Measurements from ENCODE around the gene G3BP1.

The G3BP1 gene

GRCh38 chr5:151811593-151812321 lies 40.0 kb downstream of the G3BP1 start:
- Mint-ChIP-seq H3K4me3 (no peak overlapping the region), H3K36me3 (ENCODE audit: low read depth) (peaks cover 94% of the 10 kb centered on the region), H3K9me3 (no peaks in the 10 kb centered on the region), H3K4me1 (peaks cover 14% of the 10 kb centered on the region), H3K27me3 (ENCODE audit: low read depth, poor library complexity) (no peaks in the 10 kb centered on the region), H3K27ac (no peak overlapping the region)
- no peak for DNase-seq
- TF ChIP-seq CTCF (IDR thresholded peaks at IDR 0.05) = no peak

GRCh38 chr5:151812757-151813309 lies 41.1 kb downstream of the G3BP1 start:
- H3K9me3 Mint-ChIP-seq = no peaks in the 10 kb centered on the region
- TF ChIP-seq CTCF (IDR thresholded peaks at IDR 0.05) = no peak
- DNase-seq = no peak
- peaks cover 92% of the 10 kb centered on the region for H3K36me3 Mint-ChIP-seq (ENCODE audit: low read depth)
- H3K27me3 Mint-ChIP-seq (ENCODE audit: low read depth, poor library complexity) = no peaks in the 10 kb centered on the region
- H3K4me3 Mint-ChIP-seq = no peak overlapping the region
- H3K27ac Mint-ChIP-seq = no peak overlapping the region
- peaks cover 14% of the 10 kb centered on the region for H3K4me1 Mint-ChIP-seq

DNA sequence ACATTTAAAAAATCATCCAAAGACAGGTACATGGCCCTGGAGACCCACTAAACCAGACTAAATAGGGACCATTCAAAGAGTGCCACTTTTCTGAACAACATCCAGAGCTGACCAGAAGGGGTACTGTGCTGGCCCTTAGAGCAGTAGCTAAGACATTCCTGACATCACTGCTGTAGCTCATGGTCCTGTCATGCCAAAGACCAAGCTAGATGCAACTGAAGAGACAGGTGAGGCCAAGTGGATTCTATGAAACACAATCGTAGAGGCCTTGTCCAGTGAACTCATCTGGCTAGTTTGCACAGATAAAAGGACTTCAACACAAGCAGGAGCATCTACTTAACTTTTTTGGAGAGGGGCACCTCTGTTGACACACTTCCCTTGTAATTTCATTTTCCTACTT lies 43.3 kb downstream of the G3BP1 start:
- H3K27me3 Mint-ChIP-seq (ENCODE audit: low read depth, poor library complexity) = no peaks in the 10 kb centered on the region
- H3K27ac Mint-ChIP-seq = no peak overlapping the region
- no peak for TF ChIP-seq CTCF (IDR thresholded peaks at IDR 0.05)
- peaks cover 14% of the 10 kb centered on the region for H3K4me1 Mint-ChIP-seq
- no peaks in the 10 kb centered on the region for H3K9me3 Mint-ChIP-seq
- peaks cover 74% of the 10 kb centered on the region for H3K36me3 Mint-ChIP-seq (ENCODE audit: low read depth)
- H3K4me3 Mint-ChIP-seq = no peak overlapping the region
- DNase-seq = no peak

DNA sequence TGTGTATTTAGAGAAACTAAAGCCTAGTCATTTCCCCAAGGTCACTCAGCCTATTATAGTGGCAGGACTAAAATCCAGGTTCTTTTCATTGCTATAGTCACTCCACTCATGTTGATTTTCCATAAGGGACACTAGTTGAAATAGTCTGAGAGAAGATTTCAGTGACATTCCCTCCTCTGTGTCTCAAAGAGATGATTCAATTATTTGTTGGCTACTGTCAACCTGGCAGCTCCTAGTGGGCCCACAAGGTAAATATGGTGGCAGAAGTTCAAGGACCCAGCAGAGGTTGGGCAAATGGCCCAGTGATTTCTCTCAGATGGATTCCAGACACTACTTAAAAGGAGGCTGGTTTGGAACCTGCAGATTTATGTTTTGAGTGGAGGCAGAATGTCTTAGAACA lies 48.1 kb downstream of the G3BP1 start:
- no peaks in the 10 kb centered on the region for H3K27me3 Mint-ChIP-seq (ENCODE audit: low read depth, poor library complexity)
- no peak overlapping the region for H3K4me3 Mint-ChIP-seq
- H3K27ac Mint-ChIP-seq = no peak overlapping the region
- no peak for TF ChIP-seq CTCF (IDR thresholded peaks at IDR 0.05)
- peaks cover 29% of the 10 kb centered on the region for H3K36me3 Mint-ChIP-seq (ENCODE audit: low read depth)
- H3K9me3 Mint-ChIP-seq = no peaks in the 10 kb centered on the region
- no peaks in the 10 kb centered on the region for H3K4me1 Mint-ChIP-seq
- no peak for DNase-seq

DNA sequence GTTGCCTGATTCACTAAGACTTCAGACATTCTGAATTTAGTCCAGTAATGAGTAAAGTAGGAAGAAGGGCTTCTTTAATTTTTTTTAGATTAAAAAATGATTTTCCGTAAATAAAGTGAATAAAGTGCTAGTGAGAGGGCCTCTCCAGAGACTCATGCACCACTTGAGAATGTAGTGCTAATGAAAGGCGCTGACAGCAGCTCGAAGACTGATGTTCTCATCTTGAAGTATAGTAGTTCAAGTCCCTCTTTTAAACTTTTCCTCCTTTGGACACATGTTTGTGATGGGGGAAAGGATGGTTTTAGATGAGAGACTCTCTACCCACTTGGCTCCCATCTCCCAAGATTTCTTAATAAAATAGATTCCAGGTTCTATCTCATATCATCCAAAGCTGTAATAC lies 48.5 kb downstream of the G3BP1 start:
- no peak for DNase-seq
- Mint-ChIP-seq H3K4me3 (no peak overlapping the region), H3K36me3 (ENCODE audit: low read depth) (peaks cover 25% of the 10 kb centered on the region), H3K27me3 (ENCODE audit: low read depth, poor library complexity) (no peaks in the 10 kb centered on the region), H3K4me1 (no peaks in the 10 kb centered on the region), H3K27ac (no peak overlapping the region), H3K9me3 (no peaks in the 10 kb centered on the region)
- no peak for TF ChIP-seq CTCF (IDR thresholded peaks at IDR 0.05)

GRCh38 chr5:151820903-151821302 lies 49.1 kb downstream of the G3BP1 start:
- no peak for TF ChIP-seq CTCF (IDR thresholded peaks at IDR 0.05)

More at GRCh38 chr5:151820903-151821302, 49.1 kb downstream of the G3BP1 start:
- H3K4me3 Mint-ChIP-seq = no peak overlapping the region
- no peak for DNase-seq
- H3K9me3 Mint-ChIP-seq = no peaks in the 10 kb centered on the region
- no peaks in the 10 kb centered on the region for H3K27me3 Mint-ChIP-seq (ENCODE audit: low read depth, poor library complexity)
- no peak overlapping the region for H3K27ac Mint-ChIP-seq
- H3K36me3 Mint-ChIP-seq (ENCODE audit: low read depth) = peaks cover 19% of the 10 kb centered on the region
- H3K4me1 Mint-ChIP-seq = peaks cover 5% of the 10 kb centered on the region

Measured in nephron progenitor cell (in vitro differentiated cells).